Colonic mucosa (tissue), 4 donors: Measurements from ENCODE around the gene ZNF609. TPM values are rescaled to one million over a fixed set of nuclear protein-coding genes. Genes with fewer than 3 reads are reported as not detected.

ENCODE experiments used
- DNase-seq: peaks from one replicate; pipeline ENCODE4 v3.0.0-alpha.2; 2020
- H3K27ac ChIP-seq: fragments of 200-600 bp; one replicate; pipeline ENCODE4 v1.8.0; 2021
- H3K27me3 ChIP-seq: fragments of 200-600 bp; one replicate; pipeline ENCODE4 v1.8.0; 2021
- H3K36me3 ChIP-seq: fragments of 200-600 bp; one replicate; pipeline ENCODE4 v1.8.0; 2021
- H3K4me1 ChIP-seq: fragments of 200-600 bp; one replicate; pipeline ENCODE4 v1.8.0; 2021; ENCODE audit warnings: mild to moderate bottlenecking
- H3K4me3 ChIP-seq: fragments of 200-600 bp; one replicate; pipeline ENCODE4 v1.8.0; 2021
- H3K9ac ChIP-seq, 2 donors: one replicate each; pipeline ENCODE4 v1.7.0; 2013; ENCODE audit warnings: control low read depth in 2 of 2, low read depth in 2 of 2, low read length in 2 of 2
- H3K9me3 ChIP-seq: fragments of 200-600 bp; one replicate; pipeline ENCODE4 v1.8.0; 2021
- CTCF ChIP-seq: fragments of 200-600 bp; IDR thresholded peaks from one replicate; pipeline ENCODE4 v1.8.0; 2022; ENCODE audit warnings: antibody characterized with exemption, mild to moderate bottlenecking
- intact Hi-C: fragments of 100-400 bp; cut with DNase I; formaldehyde crosslinking; loops from one replicate; pipeline ENCODE4 v1.14.1; 2022
- total RNA-seq, 2 donors: library from RNA; stranded (reverse); fragmentation: NEBNext Ultra II Directional in 1 of 2; extraction: Animal tissue kit (Norgen Biotek cat#: 25700) in 1 of 2; gene quantifications; one replicate each; pipeline ENCODE4 v1.2.1, GENCODE V29; 2021
- donor health status: healthy.
- donor health status: DM: no; HTN: no; CAD: no.
- donor health status: DM: no; HTN: no; CAD: no.

Gene ZNF609
- total RNA-seq, 2 donors from 2014 or later = 24.5 to 24.8 TPM

- no peak for DNase-seq
- H3K27me3 ChIP-seq = no peaks in the 10 kb centered on the region
- H3K4me3 ChIP-seq = no peak overlapping the region
- no peak overlapping the region for H3K9ac ChIP-seq
- no peaks in the 10 kb centered on the region for H3K36me3 ChIP-seq
- no peak for TF ChIP-seq CTCF
- H3K27ac ChIP-seq = no peak overlapping the region
- no peaks in the 10 kb centered on the region for H3K9me3 ChIP-seq
- no peaks in the 10 kb centered on the region for H3K4me1 ChIP-seq
- intact Hi-C loops = no loop called here
These were observed 185.6 kb downstream of the ZNF609 start for GRCh38 chr15:64645995-64646394.

GRCh38 chr15:64647367-64647766, 187.0 kb downstream of the ZNF609 start:
- no peak for TF ChIP-seq CTCF
- H3K27ac ChIP-seq = no peak overlapping the region
- no peak for DNase-seq
- intact Hi-C loops = no loop called here
- no peak overlapping the region for H3K4me3 ChIP-seq
- no peaks in the 10 kb centered on the region for H3K9me3 ChIP-seq
- no peaks in the 10 kb centered on the region for H3K36me3 ChIP-seq
- H3K27me3 ChIP-seq = no peaks in the 10 kb centered on the region
- H3K9ac ChIP-seq = no peak overlapping the region
- peaks cover 4% of the 10 kb centered on the region for H3K4me1 ChIP-seq

- no peak for TF ChIP-seq CTCF
- Histone ChIP-seq H3K36me3 (no peaks in the 10 kb centered on the region), H3K4me3 (no peak overlapping the region), H3K27ac (no peak overlapping the region), H3K27me3 (no peaks in the 10 kb centered on the region), H3K4me1 (peaks cover 4% of the 10 kb centered on the region), H3K9ac (no peak overlapping the region), H3K9me3 (no peaks in the 10 kb centered on the region)
- no peak for DNase-seq
- intact Hi-C loops = loop anchor here (10.0 kb wide), 1 partner anchor 226 kb away; no protein-coding TSS in a partner anchor
These were observed 190.2 kb downstream of the ZNF609 start for GRCh38 chr15:64650552-64650951.

- TF ChIP-seq CTCF = no peak
- Histone ChIP-seq H3K9me3 (no peaks in the 10 kb centered on the region), H3K4me3 (no peak overlapping the region), H3K9ac (no peak overlapping the region), H3K4me1 (peaks cover 4% of the 10 kb centered on the region), H3K27me3 (no peaks in the 10 kb centered on the region), H3K27ac (no peak overlapping the region), H3K36me3 (no peaks in the 10 kb centered on the region)
- intact Hi-C loops = loop anchor here (10.0 kb wide), 1 partner anchor 227 kb away; no protein-coding TSS in a partner anchor
- DNase-seq = no peak
These were observed 191.3 kb downstream of the ZNF609 start for GRCh38 chr15:64651601-64652191.

- no peak overlapping the region for H3K4me3 ChIP-seq
- H3K27me3 ChIP-seq = no peaks in the 10 kb centered on the region
- no peak for DNase-seq
- H3K36me3 ChIP-seq = no peaks in the 10 kb centered on the region
- TF ChIP-seq CTCF = peak; percentile 30
- H3K9me3 ChIP-seq = no peaks in the 10 kb centered on the region
- intact Hi-C loops = loop anchor here (10.0 kb wide), 1 partner anchor 229 kb away; no protein-coding TSS in a partner anchor
- H3K9ac ChIP-seq = no peak overlapping the region
- H3K27ac ChIP-seq = no peak overlapping the region
- H3K4me1 ChIP-seq = peaks cover 4% of the 10 kb centered on the region
These were observed 193.4 kb downstream of the ZNF609 start for GRCh38 chr15:64653757-64654156.
